H1 (cell line): ENCODE results near the gene SLC17A4. TPM values are rescaled to one million over a fixed set of nuclear protein-coding genes. Genes with fewer than 3 reads are reported as not detected.

ENCODE experiments used
- ATF2 ChIP-seq: IDR thresholded peaks from 2 replicates; pipeline ENCODE4 v1.6.1; 2012; ENCODE audit warnings: low read length, inconsistent platforms
- RAD21 ChIP-seq, 2 experiments: IDR thresholded peaks in 1 of 2; conservative IDR thresholded peaks in 1 of 2; 2 replicates each; pipeline ENCODE4 v1.6.1; 2011; ENCODE audit warnings: low read depth in 2 of 2, low read length in 2 of 2, improper control_type of control experiment in 1 of 2, inconsistent platforms in 1 of 2, mild to moderate bottlenecking in 1 of 2, moderate library complexity in 1 of 2
- polyA plus RNA-seq, 7 experiments: library from polyadenylated mRNA; depleted of rRNA in 3 of 7; stranded (reverse) in 5 of 7; unstranded in 2 of 7; fragments of >200 nt in 5 of 7; fragments of 200-250 nt in 2 of 7; gene quantifications; 1 replicate in 5 of 7; 2 replicates in 1 of 7; 4 replicates in 1 of 7; pipeline versions ENCODE4 v1.2.1 to v1.2.3, GENCODE V29; 2011 to 2013; ENCODE audit warnings: missing spikeins in 2 of 7, mixed read lengths in 2 of 7
- total RNA-seq: library from RNA; stranded (reverse); fragmentation: NEBNext Ultra II Directional; extraction: Animal tissue kit (Norgen Biotek cat#: 25700); gene quantifications from 2 replicates; pipeline ENCODE4 v1.2.1, GENCODE V29; 2021

The SLC17A4 gene
- total and polyA plus RNA-seq, 2 of the 8 experiments (the other 6 are each of a cell fraction or from before 2014, with no cell fraction given), result not detected

GRCh38 chr6:25787428-25787827 lies 32.9 kb downstream of the SLC17A4 start (continued):
- no peak for TF ChIP-seq RAD21 (IDR thresholded peaks at IDR 0.05 in 1 of 2, conservative IDR thresholded peaks at IDR 0.05 in 1 of 2; ENCODE audit: low read depth in 2 of 2, low read length in 2 of 2)
- TF ChIP-seq ATF2, result no peak
